NCI-H2196 treated with DMSO at 0.1 percent for 48 hours (cell line): ENCODE data around the gene UBASH3A.

ENCODE experiments used
- DNase-seq: peaks from one replicate; lab custom pipeline; 2025; ENCODE audit not compliant: unreplicated experiment; lab: John Stamatoyannopoulos, UW

Gene UBASH3A

DNA sequence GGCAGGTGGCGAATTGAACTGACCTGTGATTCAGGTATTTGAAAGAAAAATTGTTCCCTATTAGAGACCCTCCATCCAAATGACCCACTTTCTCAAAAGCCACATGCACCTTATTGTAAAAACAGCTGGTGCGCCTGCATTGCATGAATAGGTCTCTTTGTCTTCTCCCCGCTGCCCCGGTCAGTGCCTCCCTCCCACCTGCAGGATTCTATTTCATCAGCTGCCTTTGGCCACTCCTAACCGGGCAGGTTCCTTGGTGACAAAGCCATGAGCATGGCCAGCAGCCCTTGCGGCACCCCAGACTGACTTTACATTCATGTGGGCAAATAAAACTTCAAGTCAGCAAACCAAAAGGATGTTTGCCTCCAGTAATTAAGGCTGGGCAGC is 14.3 kb upstream of the UBASH3A start:
- DNase-seq: peak; percentile 82

DNA sequence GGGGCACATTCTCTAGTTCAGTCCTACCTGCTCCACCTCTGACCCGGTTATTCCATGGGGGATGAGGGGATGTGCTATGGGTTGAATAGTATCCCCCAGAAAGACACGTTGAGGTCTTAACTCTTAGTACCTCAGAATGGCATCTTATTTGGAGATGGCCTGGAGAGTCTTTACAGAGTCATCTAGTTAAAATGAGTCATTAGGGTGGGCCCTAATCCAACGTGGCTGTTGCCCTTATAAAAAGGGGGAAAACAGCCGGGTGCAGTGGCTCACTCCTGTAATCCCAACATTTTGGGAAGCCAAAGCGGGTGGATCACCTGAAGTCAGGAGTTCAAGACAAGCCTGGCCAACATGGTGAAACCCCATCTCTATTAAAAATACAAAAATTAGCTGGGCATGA is 13.5 kb upstream of the UBASH3A start:
- DNase-seq: no peak

DNA sequence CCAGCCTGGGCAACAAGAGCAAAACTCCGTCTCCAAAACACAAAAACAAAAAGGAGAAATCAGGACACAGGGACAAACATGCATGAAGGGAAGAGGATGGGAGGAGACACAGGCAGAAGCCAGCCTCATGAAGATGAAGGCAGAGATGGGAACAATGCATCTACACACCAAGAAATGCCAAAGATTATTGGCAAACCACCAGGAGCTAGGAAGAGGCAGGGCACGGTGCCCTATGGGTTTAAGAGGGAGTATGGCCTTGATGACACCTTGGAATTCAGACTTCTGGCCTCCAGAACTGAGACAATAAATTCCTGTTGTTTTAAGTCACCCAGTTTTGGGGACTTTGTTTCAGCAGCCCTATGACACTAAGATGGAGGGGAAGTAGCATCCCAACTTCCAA is 13.0 kb upstream of the UBASH3A start:
- DNase-seq: no peak

DNA sequence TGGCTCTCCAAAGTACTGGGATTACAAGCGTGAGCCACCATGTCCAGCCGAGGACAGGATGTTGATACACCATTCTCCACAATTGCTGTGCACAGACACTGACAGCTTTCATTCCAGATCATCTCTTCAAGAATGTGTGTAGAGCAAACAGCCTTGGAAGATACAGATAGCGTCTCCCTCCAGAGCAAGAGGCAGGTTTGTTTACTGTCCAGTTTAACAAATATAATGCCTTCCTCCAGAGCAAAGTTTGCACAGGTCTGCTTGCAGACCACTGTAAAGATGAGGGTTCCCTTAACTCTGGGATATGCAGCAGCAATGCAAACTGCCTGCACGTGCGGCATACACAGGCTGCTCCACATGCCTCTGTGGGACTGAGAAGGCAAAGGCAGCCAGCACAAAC is 12.4 kb upstream of the UBASH3A start:
- DNase-seq: no peak

DNA sequence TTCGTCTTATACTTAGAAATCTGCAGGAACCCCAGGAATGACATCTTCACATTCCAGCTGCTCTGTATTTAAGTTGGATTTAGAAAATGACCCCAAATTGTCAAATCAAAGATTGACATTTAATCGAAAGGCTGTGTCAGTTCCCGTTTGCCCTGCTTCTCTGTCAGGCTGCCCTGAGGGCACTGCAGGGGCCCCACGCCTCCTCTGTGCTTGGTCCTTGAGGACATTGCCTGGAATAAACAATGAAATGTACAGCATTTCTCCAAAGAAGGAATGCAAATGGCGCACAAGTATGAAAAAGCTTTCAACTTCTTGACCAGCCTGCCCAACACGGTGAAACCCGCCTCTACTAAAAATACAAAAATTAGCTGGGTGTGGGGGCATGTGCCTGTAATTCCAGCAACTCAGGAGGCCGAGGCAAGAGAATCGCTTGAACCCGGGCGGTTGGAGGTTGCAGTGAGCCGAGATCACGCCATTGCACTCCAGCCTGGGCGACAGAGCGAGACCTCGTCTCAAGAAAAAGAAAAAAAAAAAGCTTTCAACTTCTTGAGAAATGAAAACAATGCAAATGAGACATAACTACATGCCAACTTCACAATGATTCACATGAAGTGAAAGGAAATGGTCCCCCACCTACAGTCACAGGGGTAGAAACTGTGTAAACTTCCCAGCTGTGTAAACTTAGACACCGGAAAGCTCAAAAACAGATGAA is 10.8 kb upstream of the UBASH3A start:
- DNase-seq: no peak

DNA sequence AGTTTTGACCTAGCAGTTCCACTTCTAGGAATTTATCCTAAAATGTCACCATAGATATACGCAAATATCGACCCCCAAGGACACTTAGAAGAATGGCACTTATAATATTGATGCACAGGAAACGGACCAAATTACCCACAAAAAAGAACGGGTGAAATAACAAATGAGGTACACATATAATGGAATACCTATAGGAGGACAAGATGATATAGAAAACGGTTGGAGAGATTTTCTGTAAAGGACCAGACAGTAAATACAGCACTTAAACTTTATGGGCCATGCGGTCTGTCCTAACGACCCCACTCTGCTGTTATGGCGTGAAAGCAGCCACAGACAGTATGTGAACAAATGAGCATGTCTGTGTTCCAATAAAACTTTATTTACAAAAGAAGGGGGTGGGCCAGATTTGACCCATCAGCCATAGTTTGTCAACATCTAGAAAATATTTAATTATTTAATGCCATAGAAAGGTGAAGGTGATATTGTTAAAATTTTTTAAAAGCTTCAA is 10.2 kb upstream of the UBASH3A start:
- no peak for DNase-seq

DNA sequence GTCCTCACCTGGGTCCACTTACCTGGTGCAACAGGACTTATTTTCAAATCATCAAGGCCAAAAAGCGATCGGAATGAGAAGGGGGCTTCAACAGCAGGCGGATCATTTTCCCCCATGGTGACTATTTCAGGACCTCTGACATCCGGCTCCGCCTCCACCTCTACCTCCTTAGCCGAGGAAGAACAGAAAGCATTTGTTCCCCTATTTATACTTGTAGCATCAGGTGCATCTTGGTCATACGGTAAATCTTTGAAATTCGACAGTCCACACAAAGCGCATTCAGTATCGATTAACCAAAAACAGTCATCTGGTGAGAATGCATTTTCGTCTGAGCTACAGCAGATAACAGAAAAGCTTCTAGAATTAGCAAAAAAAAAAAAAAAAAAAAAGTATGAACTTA is 8.4 kb upstream of the UBASH3A start:
- DNase-seq: no peak

DNA sequence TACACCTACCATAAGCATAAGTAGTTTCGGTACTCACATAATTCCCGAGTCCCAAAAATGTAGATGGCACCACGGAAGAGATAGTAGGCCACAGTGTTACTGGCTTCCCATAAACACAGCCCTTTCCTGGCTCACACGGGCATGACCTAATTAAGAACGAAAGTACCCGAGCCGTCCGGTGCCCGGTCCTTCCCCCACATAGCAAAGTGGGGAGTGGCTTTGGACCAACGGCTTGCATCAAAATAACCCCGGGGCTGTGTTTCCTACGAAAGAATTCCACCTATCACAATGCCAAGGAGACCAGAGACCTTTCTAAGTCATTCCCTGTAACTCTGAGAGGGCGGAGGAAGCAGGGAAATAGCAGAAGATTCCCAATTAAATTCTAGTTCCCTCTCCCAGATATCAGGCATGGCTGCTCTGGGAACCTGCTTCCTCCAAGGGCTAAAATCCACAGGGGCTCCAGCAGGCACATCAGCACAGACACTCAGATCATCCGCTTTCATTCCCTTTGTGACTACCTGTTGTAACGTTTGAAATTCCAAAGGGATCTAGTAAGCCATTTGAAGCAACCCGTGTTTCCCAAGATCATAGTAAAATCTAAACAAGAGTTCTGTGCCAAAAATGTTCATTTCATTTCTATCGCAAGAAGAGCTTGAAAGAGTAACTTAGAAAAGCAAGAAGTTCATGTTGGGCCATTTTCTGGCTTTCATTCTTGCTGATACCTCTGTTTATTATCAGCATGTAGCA is 7.6 kb upstream of the UBASH3A start, which contains the start of gene TMPRSS3:
Gene TMPRSS3 (minus strand): TSS at position 148 of the 747 bp plus-strand sequence. CDS start 635 bp downstream, outside the sequence.
- DNase-seq: no peak

DNA sequence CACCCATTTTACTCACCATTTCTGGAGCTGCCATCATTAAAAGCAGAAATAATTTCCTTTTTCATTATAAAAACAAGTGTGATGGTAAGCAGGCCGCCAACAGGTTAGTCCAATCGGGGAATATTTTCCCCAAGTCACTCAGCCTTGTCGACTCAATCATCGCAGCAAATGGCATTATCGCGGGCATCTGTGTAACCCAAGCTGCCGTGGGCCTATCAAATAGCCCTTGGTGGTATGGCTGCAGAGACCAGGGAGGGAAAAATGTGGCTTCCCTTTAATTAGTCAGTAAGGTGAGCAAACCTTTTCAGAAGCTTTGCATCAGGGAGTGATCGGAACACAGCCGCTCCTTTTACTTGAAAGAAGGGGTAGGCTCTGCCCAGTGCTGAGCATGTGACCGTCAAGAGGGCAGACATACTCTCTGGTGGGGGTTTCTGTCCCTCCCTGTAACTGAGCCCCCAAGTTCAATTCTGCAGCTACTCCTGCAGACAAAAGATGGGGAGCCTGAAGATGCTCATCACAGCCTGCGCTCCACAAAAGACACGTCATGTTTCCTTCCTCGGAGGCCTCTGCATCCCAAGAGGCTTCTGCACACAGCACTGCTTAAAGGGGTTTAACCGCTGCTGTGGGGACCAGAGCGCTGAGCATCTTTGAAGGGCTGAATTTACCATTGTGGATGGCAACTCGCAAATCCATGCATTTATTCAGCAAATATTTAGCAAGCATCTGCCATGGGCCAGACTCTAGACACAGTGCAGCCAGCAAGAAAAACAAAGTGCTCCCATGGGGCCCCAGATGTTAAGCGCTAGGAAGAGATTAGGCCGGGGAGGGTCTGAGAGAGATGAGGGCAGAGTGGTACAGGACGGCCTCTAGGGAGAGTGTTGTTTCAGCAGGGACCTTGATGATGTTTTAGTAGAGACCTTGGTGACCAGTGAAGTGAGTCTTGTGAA is 6.6 kb upstream of the UBASH3A start:
- no peak for DNase-seq

DNA sequence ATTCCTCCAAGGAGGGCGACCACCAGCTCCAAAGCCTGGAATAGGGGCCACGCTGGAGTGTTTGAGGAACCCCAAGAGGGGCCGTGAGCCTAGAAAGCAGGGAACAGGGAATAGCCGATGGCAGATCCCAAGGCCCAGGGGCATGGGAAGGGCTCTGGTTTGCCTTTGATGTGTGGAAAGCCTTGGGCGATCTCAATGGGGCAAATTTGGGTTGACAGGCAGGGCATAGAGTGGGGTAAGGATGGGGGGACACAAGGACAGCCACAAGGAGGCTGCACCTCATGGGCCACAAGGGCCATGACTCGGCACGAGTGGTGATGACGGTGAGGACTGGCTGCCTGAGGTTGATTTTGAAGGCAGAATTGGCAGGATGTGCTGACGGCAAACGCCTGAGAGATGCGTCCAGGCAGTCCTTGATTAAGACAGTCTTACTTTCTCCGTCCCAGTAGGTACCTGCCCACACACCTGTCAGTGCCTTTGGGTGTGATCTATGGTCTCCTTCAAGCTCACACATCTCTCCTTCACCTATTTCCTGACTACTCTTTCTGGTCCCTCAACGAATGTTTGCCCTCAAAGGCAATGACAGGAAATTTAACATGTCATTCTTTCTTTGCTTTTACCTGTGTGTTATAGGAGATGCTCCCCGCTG is 5.8 kb upstream of the UBASH3A start:
- DNase-seq: no peak

DNA sequence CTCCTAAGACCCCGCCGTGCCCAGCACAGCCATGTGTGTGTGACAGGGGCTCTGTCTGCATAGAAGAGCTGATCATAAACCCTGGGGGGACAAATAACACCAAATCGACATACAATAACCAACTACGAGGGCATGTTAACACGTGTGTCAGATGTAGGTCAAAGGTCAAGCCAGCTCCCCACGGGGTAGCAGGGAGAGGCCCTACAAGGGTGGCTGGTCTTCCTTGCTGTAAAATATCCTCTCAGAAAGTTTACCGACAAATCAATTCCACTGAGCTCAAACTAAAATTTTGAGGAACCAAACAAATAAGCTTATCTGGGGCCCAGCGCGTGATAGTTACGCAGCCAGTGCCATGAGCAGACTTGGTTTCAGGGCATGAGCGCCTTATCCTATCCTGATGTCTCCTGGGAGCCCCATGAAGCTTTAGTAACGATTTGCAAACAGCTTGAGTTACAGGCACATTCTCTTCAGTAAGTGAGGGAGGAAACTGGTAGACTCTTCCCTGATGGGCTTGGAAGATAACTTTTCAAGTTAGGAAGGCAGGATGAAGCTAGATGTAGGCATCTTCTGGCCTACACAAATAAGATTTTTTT is 5.2 kb upstream of the UBASH3A start:
- DNase-seq: no peak

DNA sequence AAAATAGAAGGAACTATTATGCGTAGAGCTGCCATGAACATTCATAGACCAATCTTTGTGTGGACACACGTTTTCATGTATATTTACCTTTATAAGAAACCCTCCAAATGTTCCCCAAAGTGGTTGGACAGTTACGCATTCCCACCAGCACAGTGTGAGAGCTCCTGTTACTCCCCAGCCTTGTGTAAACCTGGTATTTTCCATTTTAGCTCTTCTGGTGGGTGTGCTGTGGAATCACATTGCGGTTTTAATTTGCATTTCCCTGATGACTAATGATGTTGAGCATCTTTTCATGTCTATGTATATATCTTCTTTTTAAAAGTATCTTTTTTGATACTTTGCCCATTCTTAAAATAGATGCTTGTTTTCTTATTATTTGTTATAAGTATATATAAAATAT is 3.2 kb upstream of the UBASH3A start:
- no peak for DNase-seq

DNA sequence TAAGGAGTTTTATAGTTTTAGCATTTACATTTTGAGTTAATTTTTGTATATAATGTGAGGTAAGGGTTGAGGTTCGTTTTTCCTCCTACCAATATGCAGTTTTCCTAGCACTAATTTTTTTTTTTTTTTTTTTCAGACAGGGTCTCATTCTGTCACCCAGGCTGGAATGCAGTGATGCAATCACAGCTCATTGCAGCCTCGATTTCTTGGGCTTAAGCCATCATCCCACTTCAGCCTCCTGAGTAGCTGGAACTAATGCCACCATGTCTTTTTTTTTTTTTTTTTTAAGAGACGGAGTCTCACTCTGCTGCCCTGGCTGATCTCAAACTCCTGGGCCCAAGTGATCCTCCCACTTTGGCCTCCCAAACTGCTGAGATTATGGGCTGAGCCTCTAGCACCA is 2.5 kb upstream of the UBASH3A start:
- no peak for DNase-seq

DNA sequence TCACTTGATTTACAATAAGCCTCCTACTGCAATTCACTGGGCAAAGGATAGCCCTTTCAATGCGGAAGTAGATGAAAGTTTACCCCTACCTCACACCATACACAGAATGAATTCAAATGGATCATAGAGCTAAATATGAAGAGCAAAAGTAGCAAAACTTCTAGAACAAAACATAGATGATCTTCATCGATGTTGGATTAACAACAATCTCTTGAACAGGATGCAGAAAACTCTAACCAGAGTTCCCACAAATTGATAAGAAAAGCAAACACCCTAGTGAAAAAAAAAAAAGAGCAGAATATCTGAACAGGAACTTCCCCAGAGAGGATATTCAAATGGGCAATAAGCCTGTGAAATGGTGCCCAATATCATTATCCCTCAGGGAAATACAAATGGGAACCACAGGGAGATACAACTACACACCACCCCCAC is 1.9 kb upstream of the UBASH3A start:
- DNase-seq: no peak

DNA sequence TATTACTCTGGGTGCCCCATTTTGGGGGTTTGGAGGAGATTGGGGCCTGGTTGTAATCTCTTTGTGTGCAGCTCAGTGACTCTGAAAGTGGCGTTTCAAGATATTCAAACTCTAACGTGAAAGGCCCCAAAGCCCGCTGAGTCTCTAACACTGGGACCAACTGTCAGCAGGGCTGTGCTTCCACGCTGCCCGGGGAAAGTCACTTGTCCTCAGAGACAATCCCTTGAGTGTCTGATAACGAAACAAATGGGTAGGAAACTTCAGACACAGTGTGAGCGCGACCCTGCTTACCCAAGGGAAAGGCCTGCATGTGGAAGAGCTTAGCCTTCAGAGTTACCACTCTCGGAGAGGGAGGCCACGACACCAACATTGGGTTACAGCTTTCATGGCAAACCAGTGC is 837 bp downstream of the UBASH3A start:
- DNase-seq: no peak

DNA sequence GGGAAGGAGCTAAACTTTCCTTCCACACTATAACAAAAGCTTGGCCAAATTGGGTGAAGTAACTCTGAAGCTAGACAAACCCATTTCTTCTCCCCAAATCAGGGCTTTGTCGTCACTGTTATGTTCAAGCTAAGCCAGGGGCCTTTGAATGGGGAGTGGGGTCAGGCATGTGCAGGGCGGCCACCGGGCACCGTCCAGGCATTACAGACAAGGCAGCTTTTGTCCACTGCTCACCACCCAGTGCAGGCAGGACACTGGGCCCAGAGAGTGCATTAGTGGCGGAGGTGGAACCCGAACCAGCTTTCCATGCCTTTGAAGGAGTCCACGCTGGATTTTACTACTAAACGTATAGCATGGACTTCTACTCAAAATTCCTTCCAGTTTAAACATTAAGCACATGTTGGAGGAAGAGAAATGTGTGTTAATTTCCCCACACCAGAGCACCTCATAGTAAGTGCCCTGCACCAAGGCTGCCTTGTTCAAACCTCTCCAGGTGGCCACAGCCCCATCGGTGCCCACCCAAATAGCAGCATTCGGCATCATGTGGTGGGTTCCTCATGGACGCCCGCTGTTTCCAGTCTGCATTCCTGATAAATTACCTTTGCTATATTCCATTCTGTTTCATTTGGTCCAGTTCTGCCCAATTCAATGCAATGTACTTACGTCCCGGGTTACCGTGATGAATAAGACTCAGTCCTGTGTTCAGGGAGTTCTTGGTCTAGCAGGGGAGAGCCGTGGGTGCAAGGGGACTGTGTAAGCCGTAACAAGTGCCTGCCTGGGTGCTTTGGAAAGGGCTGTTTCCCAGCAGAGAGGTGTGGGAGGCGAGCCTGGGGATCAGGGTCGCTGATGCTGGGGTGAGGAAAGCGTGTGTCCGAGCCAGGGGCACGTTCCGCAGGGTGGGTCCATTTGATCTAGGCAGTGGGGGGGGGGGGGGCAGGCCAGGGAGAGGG is 1.6 kb downstream of the UBASH3A start:
- no peak for DNase-seq

DNA sequence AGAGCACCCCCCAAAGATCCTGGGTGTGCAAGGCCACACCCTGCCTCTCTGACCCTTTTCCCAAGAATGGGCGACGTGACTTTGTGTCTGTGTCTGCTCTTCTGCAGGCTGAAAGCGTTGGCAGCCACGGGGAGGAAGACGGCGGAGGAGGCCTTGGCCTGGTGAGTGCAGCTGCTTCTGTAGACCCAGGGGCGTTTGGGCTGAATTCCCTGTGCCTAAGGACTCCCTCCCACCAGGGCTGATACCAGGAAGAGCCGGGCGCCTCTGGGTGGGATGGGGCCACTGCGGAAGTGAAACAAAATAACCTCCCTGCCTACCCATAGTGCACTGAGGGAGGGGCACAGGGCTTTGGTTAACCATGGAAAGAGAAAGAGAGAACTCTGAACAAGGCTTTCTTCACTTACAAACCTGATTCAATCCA is 2.5 kb downstream of the UBASH3A start:
- DNase-seq: no peak

DNA sequence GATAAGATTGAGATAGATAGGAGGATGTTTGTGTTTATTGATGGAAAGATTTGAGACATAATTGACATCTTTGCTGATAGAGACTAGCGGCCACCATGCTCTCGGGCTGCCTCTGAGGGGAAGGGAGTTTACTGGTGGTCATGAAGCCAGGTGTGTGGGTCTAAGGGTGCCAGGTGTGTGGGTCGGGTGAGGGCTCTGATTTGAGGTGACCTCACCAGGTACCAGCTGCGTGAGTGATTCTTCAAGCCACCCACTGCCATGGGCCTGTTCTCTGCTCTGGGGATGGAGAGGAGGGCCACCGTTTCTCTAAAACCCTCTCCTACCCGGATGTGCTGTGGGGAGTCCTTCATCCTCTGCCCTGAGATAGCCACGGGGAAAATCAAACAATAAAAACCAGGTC is 3.2 kb downstream of the UBASH3A start:
- DNase-seq: no peak

DNA sequence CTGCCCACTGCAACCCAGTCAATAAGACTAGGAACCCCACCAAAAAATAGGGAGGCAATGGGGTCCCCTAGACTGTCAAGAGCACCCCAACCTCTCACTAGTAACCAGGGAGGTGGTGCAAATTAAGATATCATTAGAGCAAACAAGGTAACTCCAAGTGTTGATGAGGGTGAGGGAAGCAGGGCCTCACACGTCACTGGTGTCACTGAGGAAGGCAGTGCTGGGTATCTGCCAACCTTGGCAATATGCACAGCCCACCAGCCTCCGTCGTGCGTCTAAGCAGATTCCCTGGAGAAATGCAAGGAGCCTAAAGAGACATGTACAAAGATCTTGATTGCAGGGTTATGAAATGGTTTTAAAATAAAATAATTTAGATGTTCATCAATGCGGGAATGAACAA is 3.8 kb downstream of the UBASH3A start:
- no peak for DNase-seq
